Superior temporal gyrus (tissue), 1 donor: ENCODE measurements around the gene LY6G5C.

Source experiments
- DNase-seq: peaks from one replicate; pipeline ENCODE4 v3.0.0-alpha.2; 2016; ENCODE audit errors: extremely low spot score

The LY6G5C gene

DNA sequence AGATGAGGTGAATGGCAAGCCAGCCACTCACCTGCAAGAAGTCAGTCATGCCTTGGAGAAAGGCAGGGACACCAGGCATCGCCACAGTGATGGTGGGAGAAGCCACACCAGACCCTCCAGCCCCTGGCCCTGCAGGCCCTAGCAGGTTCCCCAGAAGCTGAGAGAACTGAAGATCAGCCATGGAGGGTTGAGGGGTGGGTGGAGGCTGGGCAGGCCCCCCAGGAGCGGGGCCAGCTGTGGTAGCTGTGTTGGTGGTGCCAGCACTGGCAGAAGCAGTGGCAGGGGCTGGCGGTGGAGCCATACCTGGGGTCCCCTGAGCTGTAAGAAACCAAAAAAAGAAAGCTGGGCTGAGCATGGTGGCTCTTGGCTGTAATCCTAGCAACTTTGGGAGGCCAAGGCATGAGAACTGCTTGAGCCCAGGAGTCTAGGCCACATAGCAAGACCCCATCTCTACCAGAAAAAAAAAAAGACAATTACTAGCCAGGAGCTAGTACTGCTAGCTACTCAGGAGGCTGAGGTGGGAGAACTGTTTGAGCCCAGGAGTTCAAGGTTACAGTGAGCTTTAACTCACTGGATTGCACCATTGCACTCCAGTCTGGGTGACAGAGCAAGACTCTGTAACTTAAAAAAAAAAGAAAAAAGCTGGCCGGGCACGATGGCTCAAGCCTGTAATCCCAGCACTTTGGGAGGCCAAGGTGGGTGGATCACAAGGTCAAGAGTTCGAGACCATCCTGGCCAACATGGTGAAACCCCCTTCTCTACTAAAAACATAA, 37.9 kb downstream of the LY6G5C start:
- DNase-seq = no peak

DNA sequence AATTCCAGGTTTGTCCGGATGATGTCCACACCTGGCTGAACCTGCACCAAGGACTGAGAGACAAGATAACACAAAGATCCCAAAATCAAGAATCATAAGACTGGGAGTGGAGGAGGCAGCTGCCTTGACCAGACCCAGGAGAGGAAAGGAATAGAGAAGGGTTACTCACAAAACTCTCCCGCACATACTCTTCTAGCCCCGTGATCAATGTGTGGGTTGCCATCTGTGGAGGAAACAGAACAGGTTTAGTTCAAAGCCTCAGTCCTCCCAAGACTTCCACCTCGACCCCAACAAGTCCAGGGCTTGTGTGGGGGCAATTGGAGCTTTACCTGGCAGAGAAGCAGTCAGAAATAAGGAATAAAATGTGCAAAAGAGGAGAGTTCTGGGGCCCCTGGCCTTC, 39.5 kb downstream of the LY6G5C start:
- DNase-seq = no peak

DNA sequence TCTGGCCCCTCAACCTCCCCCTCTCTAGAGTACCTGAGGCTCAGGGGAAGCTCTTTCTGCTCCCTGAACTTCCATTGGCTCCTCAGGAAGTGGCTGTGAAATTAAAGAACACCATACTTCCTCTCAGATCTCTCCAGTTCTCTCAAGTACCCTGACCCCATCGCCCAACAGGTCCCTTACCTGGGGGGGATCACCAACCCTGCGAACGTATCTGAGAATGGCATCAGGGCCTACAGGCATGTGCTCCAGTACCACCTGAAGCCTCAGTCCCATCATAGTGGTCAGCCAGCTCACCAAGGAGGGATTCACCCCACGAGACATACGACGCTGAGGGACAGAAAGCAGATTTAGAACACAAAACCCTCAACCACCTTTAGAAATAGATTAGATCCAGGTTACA, 40.3 kb downstream of the LY6G5C start:
- DNase-seq = no peak

DNA sequence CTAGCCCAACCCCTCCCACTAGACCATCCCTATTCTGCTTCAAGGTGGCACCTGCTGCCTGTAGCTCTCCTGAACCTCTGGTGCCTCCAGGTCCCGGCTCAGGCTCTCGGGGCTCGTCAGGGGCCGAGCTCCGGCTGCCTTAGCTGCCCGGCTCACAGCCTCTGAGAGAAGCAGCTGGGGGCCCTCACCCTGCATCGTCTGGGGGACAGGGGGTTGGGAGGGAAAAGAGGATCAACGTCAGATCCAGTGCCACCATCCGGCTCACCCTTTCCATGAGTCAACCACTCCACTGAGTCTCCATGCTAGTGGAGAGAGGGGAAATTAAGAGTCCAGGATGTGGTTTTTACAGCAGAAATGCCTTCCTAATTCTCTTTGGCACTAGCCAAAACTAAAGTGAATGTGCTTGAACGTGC, 41.4 kb downstream of the LY6G5C start:
- DNase-seq = no peak

DNA sequence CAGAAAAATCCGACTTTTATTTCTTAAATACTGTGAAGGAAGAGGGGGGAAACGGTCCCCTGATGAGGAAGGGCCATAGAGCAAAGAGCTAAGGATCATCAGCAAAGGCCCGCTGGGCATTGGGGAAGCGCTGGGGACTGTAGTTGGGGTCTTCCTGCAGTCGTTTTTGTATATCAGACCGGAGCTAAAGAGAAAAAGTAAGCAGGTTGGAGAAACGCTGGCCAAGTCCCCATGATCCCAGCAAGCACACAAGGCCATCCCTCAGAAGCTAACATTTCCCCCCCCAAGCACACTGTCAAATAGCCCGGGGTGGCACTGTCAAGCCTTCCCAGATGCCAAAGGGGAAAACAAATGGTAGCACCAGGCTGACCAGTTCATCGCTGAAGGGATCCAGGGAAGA, 41.8 kb downstream of the LY6G5C start:
- DNase-seq = no peak

DNA sequence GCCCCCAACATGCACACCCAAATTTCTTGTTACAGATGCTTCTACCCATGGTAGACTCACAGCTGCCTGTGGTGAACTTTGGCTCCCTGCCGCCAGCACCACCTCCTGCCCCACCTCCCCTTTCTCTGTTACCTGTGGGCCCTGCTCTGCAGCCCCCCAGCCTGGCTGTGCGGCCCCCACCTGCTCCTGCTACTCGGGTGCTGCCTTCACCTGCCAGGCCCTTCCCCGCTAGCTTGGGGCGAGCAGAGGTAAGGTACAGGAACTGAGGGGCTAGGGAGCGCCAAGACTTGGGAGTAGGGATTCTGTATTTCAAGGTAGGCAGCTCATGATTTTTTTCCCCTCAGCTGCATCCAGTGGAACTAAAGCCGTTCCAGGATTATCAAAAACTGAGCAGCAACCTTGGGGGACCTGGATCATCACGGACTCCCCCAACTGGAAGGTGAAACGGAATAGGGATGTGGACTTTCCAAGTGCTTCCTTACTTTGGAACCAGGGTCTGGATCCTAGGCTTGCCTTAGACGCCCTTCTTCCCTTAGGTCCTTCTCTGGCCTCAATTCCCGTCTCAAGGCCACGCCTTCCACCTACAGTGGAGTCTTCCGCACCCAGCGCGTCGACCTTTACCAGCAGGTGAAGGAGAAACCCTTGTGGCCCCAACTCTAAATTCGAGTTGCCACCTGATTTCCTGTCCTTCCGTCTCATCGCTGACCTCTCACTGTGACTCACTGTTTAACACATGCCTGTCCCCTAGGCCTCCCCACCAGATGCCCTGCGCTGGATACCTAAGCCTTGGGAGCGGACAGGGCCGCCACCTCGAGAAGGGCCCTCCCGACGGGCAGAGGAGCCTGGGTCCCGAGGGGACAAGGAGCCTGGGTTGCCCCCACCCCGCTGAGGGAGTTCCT, 43.9 kb downstream of the LY6G5C start:
- no peak for DNase-seq

DNA sequence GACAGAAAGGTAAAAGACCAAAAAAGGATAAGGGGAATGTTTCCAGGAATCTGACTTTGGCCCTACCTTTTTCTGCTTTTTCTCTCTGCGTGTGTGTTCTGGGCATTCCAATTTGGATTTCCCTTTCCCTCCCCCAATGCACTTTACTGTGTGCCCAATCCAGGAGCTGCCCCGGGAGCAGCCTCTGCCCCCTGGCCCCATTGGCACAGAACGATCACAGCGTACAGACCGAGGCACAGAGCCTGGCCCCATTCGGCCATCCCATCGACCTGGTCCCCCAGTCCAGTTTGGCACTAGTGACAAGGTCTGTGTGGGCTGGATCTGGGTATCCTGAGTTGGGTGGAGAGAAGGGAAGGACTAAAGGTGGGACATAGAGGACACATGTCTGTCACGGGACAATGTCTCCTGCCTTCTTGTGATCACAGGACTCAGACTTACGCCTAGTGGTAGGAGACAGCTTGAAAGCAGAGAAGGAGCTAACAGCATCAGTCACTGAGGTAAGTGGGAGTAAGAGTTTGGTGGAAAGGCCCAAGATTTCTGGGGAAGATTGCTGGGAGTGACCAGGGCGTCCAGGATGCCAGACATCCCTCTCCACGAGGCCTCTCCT, 45.8 kb downstream of the LY6G5C start:
- DNase-seq = no peak

DNA sequence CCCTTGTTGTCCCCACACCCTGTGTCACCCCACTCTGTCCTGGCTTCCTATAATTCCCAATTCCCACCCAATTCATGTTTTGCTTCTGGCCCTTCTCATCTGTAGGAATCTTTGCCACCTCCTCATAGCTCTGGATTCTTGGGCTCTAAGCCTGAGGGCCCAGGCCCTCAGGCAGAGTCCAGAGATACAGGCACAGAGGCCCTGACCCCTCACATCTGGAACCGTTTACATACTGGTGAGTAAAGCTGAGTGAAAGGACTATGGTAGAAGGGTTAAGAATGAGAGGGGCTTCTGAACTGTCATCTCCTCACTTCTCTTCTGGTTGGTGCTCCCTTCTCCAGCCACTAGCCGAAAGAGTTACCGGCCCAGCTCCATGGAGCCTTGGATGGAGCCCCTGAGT, 46.7 kb downstream of the LY6G5C start:
- no peak for DNase-seq

DNA sequence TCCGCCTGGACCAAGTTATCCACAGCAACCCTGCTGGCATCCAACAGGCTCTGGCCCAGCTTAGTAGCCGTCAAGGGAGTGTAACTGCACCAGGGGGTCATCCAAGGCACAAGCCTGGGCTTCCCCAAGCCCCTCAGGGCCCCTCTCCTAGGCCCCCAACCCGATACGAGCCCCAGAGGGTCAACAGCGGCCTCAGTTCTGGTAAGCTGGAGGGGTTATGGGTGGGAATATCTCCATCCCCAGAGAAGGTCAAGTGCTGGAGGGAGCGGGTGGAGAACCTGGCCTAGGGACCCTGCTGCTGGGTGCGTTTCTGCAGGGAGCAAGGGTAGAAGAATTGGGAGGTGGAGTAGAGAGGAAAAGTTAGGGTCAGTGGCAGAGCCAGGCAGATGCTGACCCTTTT, 47.4 kb downstream of the LY6G5C start:
- no peak for DNase-seq

DNA sequence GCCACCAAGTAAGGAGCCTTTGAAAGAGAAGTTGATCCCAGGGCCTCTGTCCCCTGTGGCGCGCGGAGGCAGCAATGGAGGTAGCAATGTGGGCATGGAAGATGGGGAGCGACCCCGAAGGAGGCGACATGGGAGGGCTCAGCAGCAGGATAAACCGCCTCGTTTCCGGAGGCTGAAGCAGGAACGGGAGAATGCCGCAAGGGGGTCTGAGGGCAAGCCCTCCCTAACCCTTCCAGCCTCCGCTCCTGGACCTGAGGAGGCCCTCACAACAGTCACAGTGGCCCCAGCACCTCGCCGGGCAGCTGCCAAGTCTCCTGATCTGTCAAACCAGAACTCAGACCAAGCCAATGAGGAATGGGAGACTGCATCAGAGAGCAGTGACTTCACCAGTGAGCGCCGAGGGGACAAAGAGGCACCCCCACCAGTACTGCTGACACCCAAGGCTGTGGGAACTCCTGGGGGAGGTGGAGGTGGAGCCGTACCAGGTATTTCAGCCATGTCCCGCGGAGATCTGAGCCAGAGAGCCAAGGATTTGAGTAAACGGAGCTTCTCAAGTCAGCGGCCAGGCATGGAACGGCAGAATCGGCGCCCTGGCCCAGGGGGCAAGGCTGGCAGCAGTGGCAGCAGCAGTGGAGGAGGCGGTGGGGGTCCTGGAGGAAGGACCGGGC, 48.5 kb downstream of the LY6G5C start:
- no peak for DNase-seq

DNA sequence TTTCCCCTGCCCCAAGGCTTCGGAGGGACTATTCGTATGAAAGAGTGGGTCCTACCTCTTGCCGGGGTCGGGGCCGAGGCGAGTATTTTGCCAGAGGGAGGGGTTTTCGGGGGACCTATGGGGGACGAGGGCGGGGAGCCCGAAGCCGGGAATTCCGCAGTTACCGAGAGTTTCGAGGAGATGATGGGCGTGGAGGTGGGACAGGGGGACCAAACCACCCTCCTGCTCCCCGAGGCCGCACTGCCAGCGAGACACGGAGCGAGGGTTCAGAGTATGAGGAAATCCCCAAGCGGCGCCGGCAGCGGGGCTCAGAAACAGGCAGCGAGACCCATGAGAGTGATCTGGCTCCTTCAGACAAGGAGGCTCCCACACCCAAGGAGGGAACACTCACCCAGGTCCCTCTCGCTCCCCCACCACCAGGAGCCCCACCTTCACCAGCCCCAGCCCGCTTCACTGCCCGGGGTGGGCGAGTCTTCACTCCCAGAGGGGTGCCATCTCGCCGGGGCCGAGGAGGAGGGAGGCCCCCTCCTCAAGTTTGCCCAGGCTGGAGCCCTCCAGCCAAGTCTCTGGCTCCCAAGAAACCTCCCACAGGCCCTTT, 49.1 kb downstream of the LY6G5C start:
- no peak for DNase-seq

DNA sequence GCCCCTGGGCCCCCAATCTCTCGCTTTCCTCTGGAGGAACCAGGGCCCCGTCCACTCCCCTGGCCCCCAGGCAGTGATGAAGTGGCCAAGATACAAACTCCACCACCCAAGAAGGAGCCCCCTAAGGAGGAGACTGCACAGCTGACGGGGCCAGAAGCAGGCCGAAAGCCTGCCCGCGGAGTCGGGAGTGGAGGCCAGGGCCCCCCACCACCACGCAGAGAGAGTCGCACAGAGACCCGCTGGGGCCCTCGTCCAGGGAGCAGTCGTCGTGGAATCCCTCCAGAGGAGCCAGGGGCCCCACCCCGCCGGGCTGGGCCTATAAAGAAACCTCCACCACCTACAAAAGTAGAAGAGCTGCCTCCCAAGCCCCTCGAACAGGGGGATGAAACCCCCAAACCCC, 49.7 kb downstream of the LY6G5C start:
- DNase-seq = no peak

DNA sequence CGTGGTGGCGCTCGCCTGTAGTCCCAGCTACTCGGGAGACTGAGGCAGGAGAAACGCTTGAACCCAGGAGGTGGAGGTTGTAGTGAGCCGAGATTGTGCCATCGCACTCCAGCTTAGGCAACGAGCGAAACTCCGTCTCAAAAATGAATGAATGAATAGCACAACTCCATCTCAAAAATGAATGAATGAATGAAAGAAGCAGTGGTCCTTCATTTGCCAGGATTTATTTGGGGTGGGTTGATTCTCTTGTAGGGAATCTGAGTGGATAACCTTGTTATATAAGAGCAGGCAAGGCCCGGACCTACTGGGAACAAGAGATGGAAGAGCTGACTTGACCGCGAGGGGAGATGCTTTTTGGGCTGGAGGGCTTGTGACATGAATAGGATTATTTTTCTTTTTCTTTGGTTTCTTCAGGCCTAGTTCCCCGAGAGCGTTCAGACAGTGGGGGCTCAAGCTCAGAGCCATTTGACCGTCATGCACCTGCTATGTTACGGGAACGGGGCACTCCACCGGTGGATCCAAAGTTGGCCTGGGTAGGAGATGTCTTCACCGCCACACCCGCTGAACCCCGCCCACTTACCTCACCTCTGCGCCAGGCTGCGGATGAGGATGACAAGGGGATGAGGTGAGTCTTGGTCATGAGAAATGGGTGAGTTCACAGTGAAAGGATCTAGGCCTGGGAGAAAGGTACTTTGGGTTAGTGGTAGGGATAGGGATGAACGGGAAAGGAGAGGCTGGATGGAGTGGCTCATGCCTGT, 50.5 kb downstream of the LY6G5C start:
- DNase-seq = no peak

DNA sequence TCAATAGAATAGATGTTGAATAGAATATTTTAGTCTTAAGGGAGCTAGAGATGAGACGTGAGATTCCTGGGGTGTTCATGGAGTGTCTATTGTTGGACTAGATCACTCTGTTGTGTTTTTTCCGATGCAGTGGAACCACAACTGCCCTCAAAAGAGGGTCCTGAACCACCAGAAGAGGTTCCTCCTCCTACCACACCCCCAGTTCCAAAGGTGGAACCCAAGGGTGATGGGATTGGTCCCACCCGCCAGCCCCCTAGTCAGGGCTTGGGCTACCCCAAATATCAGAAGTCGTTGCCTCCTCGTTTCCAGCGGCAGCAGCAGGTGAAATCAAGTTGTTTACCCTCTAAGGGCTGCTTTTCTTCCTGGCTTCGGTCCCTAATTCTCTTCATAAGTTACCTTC, 51.9 kb downstream of the LY6G5C start:
- DNase-seq = no peak

DNA sequence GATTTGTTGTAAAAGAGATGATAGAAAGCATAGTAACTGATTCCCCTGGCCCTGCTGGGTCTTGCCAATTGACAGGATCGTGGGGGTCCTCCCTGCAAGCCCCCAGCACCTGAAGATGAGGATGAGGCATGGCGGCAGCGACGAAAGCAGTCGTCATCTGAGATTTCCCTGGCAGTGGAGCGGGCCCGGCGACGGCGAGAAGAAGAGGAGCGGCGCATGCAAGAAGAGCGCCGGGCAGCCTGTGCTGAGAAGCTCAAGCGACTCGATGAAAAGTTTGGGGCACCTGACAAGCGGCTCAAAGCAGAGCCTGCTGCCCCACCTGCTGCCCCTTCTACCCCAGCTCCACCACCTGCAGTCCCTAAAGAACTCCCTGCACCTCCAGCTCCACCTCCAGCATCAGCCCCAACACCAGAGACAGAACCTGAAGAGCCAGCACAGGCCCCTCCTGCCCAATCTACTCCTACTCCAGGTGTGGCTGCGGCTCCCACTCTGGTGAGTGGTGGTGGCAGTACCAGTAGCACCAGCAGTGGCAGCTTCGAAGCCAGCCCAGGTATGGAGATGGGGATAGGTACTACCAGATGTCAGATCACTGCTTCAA, 53.1 kb downstream of the LY6G5C start:
- no peak for DNase-seq

DNA sequence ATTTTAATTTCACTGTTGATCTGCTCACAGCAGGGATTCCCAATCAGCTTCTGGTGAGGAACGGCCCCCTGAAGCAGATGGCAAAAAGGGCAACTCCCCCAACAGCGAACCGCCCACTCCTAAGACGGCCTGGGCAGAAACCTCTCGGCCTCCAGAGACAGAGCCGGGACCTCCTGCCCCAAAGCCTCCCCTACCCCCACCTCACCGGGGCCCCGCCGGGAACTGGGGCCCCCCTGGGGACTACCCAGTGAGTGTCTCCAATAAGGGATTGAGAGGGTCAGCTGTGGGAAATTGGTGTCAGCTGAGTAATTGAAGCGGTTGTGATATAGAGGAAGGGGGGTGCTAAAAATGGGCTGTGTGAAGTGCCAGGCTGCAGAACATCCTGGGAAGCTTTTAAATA, 53.9 kb downstream of the LY6G5C start:
- no peak for DNase-seq
